Hepatocyte (in vitro differentiated cells): Measurements from ENCODE around the gene ETS2. TPM values are rescaled to one million over a fixed set of nuclear protein-coding genes. Genes with fewer than 3 reads are reported as not detected.

Source experiments
- DNase-seq: peaks from one replicate; pipeline ENCODE4 v3.0.0-alpha.2; 2016; ENCODE audit warnings: low spot score
- H2AFZ ChIP-seq: fragments of 200-600 bp; sonication (generic); 2 replicates; pipeline ENCODE4 v1.6.0; 2016; ENCODE audit warnings: antibody characterized with exemption, mild to moderate bottlenecking
- H3K27ac ChIP-seq: fragments of 200-600 bp; sonication (generic); 2 replicates; pipeline ENCODE4 v1.5.1; 2016; ENCODE audit warnings: mild to moderate bottlenecking
- H3K27me3 ChIP-seq: fragments of 200-600 bp; sonication (generic); 2 replicates; pipeline ENCODE4 v1.6.1; 2016
- H3K36me3 ChIP-seq: fragments of 200-600 bp; sonication (generic); replicated peaks from 2 replicates; pipeline ENCODE4 v1.5.1; 2016; ENCODE audit warnings: low read depth; ENCODE audit not compliant: insufficient read depth
- H3K4me1 ChIP-seq: fragments of 200-600 bp; sonication (generic); 2 replicates; pipeline ENCODE4 v1.5.1; 2016; ENCODE audit warnings: mild to moderate bottlenecking, moderate library complexity; ENCODE audit not compliant: insufficient read depth
- H3K4me2 ChIP-seq: fragments of 200-600 bp; sonication (generic); 2 replicates; pipeline ENCODE4 v1.6.0; 2016
- H3K4me3 ChIP-seq: fragments of 200-600 bp; sonication (generic); 2 replicates; pipeline ENCODE4 v1.5.1; 2016; ENCODE audit warnings: mild to moderate bottlenecking
- H3K79me2 ChIP-seq: fragments of 200-600 bp; sonication (generic); 2 replicates; pipeline ENCODE4 v1.6.0; 2017; ENCODE audit warnings: mild to moderate bottlenecking
- H3K9me2 ChIP-seq: fragments of 200-600 bp; sonication (generic); replicated peaks from 2 replicates; pipeline ENCODE4 v1.6.0; 2017; ENCODE audit warnings: mild to moderate bottlenecking; ENCODE audit not compliant: insufficient read depth
- H3K9me3 ChIP-seq: fragments of 200-600 bp; sonication (generic); 2 replicates; pipeline ENCODE4 v1.5.1; 2016; ENCODE audit warnings: low read depth, mild to moderate bottlenecking
- H4K20me1 ChIP-seq: fragments of 200-600 bp; sonication (generic); 2 replicates; pipeline ENCODE4 v1.6.0; 2016; ENCODE audit warnings: mild to moderate bottlenecking; ENCODE audit not compliant: insufficient read depth, poor library complexity, severe bottlenecking
- EZH2 ChIP-seq: fragments of 200-600 bp; sonication (generic); IDR thresholded peaks from 2 replicates; pipeline ENCODE4 v1.6.1; 2016; ENCODE audit warnings: antibody characterized with exemption, mild to moderate bottlenecking, borderline replicate concordance
- EZH2phosphoT487 ChIP-seq: fragments of 200-600 bp; sonication (generic); IDR thresholded peaks from one replicate; pipeline ENCODE4 v1.6.1; 2018; ENCODE audit warnings: antibody characterized with exemption, mild to moderate bottlenecking, low read depth, moderate library complexity; ENCODE audit not compliant: unreplicated experiment, severe bottlenecking
- WGBS: methylation state at CpG from one replicate; pipeline ENCODE4 v1.1.6; 2016; ENCODE audit warnings: low lambda C conversion rate; ENCODE audit errors: missing lambda C conversion rate; 5-methylcytosine and 5-hydroxymethylcytosine counted together
- polyA plus RNA-seq: library from polyadenylated mRNA; unstranded; fragments of >200 nt; fragmentation: Nextera tagmentation; extraction: Ambion mirVana; gene quantifications from 2 replicates; pipeline ENCODE4 v1.2.1, GENCODE V29; 2016
- total RNA-seq: library from RNA; depleted of rRNA; stranded (reverse); fragments of >200 nt; gene quantifications from 2 replicates; pipeline ENCODE4 v1.2.3, GENCODE V29; 2014
- TF ChIP-seq, protein P1 (sequence below): fragments of 200-600 bp; sonication (generic); IDR thresholded peaks from 2 replicates; pipeline ENCODE4 v1.5.1; 2016; ENCODE audit warnings: antibody characterized with exemption, mild to moderate bottlenecking; ENCODE audit not compliant: poor library complexity

Gene ETS2
- total and polyA plus RNA-seq, 2 experiments from 2014 or later, result 95.1 to 106 TPM

DNA sequence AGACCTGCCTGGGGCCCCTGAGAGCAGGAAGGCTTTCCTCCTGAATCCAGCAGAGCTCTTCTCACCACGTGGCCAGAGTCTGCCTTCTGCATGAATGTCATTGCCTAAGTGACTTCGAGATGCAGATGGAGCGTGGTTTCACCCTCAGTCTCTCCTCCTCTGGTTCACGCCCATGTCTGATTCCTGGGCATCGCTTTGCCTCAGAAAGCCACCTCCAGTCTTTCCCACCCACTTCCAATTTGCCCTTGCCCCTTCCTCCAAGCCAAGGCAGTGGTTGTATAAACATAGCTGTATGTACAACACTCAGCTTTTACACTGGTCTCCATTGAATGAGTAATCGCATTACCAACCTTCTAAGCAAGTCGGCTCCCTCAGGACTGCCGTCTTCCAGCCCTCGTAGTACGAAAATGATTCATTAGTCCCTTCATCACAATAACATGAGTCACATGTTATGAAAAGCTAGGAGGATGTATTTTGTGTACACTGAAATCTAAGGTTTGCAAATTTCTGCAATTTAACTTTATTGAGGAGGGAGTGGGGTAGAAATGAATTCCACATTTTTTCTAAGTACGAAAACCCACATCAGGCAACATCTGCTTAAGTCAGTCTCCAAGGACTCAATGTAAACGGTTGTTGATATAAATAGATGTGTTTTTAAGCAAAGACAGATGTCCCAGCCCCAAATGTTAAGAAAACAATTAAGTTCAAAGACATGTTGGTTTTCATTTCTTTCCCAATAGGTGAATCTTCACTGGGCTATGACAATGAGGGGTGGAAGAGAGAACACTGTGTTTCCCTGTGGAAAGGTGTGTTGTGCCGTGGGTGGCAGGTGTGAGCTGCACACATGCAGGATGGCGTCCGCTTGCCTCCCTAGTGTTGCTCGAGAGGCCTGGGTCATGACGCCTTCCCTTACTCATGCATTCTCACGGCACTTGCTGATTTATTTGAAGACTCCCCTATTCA, 32.3 kb upstream of the ETS2 start:
- Histone ChIP-seq H3K4me2 (no peak overlapping the region), H3K4me3 (no peak overlapping the region)
- 60% methylated on average over 18 of the region's 18 CpGs for WGBS

DNA sequence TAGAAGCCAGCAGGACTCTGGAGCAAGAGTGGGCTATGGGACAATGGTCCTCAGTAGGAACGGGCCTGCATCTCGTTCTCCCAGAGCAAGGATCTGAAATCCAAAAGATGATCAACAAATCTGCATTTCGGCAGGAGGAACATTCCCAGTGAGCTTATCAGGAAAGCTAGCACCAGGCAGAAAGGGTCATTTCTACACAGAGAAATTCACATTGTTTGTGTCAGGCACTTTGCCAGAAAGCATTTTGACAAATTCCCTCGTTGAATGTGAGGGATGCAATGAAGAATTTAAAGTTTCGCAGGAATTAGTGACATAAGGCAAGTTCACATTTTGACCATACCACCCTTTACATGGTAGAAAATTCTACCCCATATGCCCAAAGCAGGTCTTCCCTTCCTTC, 31.6 kb upstream of the ETS2 start:
- no peak overlapping the region for H2AFZ ChIP-seq
- H3K4me1 ChIP-seq, result peaks cover 27% of the 10 kb centered on the region
- no peaks in the 10 kb centered on the region for H3K9me3 ChIP-seq
- TF ChIP-seq, protein P1, sequence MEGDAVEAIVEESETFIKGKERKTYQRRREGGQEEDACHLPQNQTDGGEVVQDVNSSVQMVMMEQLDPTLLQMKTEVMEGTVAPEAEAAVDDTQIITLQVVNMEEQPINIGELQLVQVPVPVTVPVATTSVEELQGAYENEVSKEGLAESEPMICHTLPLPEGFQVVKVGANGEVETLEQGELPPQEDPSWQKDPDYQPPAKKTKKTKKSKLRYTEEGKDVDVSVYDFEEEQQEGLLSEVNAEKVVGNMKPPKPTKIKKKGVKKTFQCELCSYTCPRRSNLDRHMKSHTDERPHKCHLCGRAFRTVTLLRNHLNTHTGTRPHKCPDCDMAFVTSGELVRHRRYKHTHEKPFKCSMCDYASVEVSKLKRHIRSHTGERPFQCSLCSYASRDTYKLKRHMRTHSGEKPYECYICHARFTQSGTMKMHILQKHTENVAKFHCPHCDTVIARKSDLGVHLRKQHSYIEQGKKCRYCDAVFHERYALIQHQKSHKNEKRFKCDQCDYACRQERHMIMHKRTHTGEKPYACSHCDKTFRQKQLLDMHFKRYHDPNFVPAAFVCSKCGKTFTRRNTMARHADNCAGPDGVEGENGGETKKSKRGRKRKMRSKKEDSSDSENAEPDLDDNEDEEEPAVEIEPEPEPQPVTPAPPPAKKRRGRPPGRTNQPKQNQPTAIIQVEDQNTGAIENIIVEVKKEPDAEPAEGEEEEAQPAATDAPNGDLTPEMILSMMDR, result no peak
- TF ChIP-seq EZH2phosphoT487 (no peak), EZH2 (no peak)
- no peak overlapping the region for H3K4me3 ChIP-seq
- peak overlapping the region; percentile 80 for H3K27ac ChIP-seq
- H4K20me1 ChIP-seq, result no peaks in the 10 kb centered on the region
- H3K36me3 ChIP-seq, result no peaks in the 10 kb centered on the region
- WGBS, result 69% methylated on average over 5 of the region's 5 CpGs
- H3K79me2 ChIP-seq, result no peaks in the 10 kb centered on the region
- DNase-seq, result no peak
- H3K9me2 ChIP-seq, result no peaks in the 10 kb centered on the region
- H3K4me2 ChIP-seq, result no peak overlapping the region
- no peaks in the 10 kb centered on the region for H3K27me3 ChIP-seq

More for the DNA sequence above, 32.3 kb upstream of the ETS2 start:
- peak; percentile 69 for DNase-seq
- no peaks in the 10 kb centered on the region for H3K79me2 ChIP-seq
- TF ChIP-seq, protein P1, result no peak
- TF ChIP-seq EZH2phosphoT487 (no peak), EZH2 (no peak)
- H3K27me3 ChIP-seq, result no peaks in the 10 kb centered on the region
- H3K36me3 ChIP-seq, result no peaks in the 10 kb centered on the region
- no peaks in the 10 kb centered on the region for H3K9me2 ChIP-seq
- no peak overlapping the region for H2AFZ ChIP-seq
- peaks cover 31% of the 10 kb centered on the region for H3K4me1 ChIP-seq
- H4K20me1 ChIP-seq, result no peaks in the 10 kb centered on the region
- peak overlapping the region; percentile 80 for H3K27ac ChIP-seq
- no peaks in the 10 kb centered on the region for H3K9me3 ChIP-seq

DNA sequence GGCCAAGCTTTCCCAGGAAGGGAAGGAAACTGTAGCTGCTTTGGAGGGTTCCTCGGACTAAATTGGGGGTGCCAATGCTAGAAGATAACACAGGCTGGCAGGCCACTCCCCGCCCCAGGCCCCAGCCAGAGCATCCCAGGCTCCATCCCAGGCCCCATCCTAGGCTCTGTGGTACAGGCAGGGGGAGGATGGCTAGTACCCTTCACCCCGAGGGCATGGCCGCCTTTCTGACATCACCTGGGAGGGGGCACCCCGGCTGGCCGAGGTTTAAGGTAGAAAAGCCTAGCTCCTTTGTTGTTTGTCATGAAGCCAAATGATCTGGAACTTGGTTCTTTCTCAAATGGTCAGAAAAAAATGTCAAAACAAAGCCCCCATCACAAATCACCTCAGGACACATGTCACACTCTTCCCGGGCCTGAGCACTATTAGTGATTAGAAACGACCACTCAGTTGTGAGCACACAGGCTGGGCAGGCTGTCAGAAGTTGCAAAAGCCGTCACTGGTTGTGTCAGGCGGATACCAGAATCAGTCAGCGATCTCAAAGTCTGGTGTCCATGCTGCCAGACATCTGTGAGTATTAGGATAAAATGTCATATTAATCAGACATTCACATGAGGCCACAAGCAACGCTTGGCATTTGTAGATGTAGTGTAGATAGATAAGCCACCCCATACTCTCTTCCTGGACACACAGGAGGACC, 31.0 kb upstream of the ETS2 start:
- Histone ChIP-seq H3K9me3 (no peaks in the 10 kb centered on the region), H3K4me2 (no peak overlapping the region), H3K27me3 (no peaks in the 10 kb centered on the region), H4K20me1 (no peaks in the 10 kb centered on the region), H3K36me3 (no peaks in the 10 kb centered on the region), H3K79me2 (no peaks in the 10 kb centered on the region), H2AFZ (no peak overlapping the region), H3K4me1 (peaks cover 21% of the 10 kb centered on the region), H3K4me3 (no peak overlapping the region), H3K27ac (no peak overlapping the region), H3K9me2 (no peaks in the 10 kb centered on the region)
- WGBS, result 84% methylated on average over 12 of the region's 12 CpGs
- DNase-seq, result no peak
- no peak for TF ChIP-seq EZH2phosphoT487
- TF ChIP-seq, protein P1, result no peak
- TF ChIP-seq EZH2, result no peak
